IMR-90 (cell line): ENCODE data around the gene MRPL11. TPM values are rescaled to one million over a fixed set of nuclear protein-coding genes. Genes with fewer than 3 reads are reported as not detected.

Experiments
- ATAC-seq: fragments of 200-7000 bp; cut with Tn5 transposase; 2 replicates; pipeline ENCODE4 v1.9.1; 2020; ENCODE audit warnings: low read depth, mild to moderate bottlenecking, moderate library complexity
- BruUV-seq: library from RNA; stranded (reverse); fragments of 400-500 nt; replicated peaks from 2 replicates; lab custom pipeline; 2021; lab: Mats Ljungman, UMichigan
- CTCF ChIA-PET: fragments of 300-600 bp; formaldehyde crosslinking; extraction: SDS; loops from one replicate; lab custom pipeline; 2021; ENCODE audit warnings: antibody characterized with exemption; lab: Yijun Ruan, JAX
- POLR2A ChIA-PET: fragments of 300-600 bp; sonication (Branson Sonifier 250); formaldehyde crosslinking; loops from one replicate; lab custom pipeline; 2022; ENCODE audit warnings: antibody characterized with exemption; ENCODE audit not compliant: unreplicated experiment; lab: Charles Lee
- DNase-seq: peaks from one replicate; pipeline ENCODE4 v3.0.0; 2013
- H2AFZ ChIP-seq: replicated peaks from 2 replicates; pipeline ENCODE3; 2013; ENCODE audit warnings: low read length, mild to moderate bottlenecking; ENCODE audit not compliant: poor library complexity
- H2AK5ac ChIP-seq: 2 replicates; pipeline ENCODE4 v1.6.1; 2013; ENCODE audit warnings: low read depth, low read length, inconsistent platforms
- H2AK9ac ChIP-seq: replicated peaks from 2 replicates; pipeline ENCODE3; 2013; ENCODE audit warnings: mild to moderate bottlenecking, low read depth, low read length, moderate library complexity; ENCODE audit not compliant: poor library complexity
- H2BK120ac ChIP-seq: 2 replicates; pipeline ENCODE4 v1.6.1; 2013; ENCODE audit warnings: low read depth, low read length, inconsistent platforms
- H2BK15ac ChIP-seq: 3 replicates; pipeline ENCODE4 v1.6.1; 2013; ENCODE audit warnings: low read depth, low read length, inconsistent platforms
- H2BK20ac ChIP-seq: 2 replicates; pipeline ENCODE4 v1.6.1; 2013; ENCODE audit warnings: low read depth, mild to moderate bottlenecking, inconsistent platforms, low read length, moderate library complexity
- H2BK5ac ChIP-seq: 2 replicates; pipeline ENCODE4 v1.6.1; 2013; ENCODE audit warnings: mild to moderate bottlenecking, low read depth, low read length, inconsistent platforms; ENCODE audit not compliant: poor library complexity, severe bottlenecking
- H3K14ac ChIP-seq: replicated peaks from 2 replicates; pipeline ENCODE4 v1.6.1; 2013; ENCODE audit warnings: low read depth, low read length, inconsistent platforms
- H3K18ac ChIP-seq: 2 replicates; pipeline ENCODE4 v1.6.1; 2013; ENCODE audit warnings: low read depth, low read length, control low read depth
- H3K23ac ChIP-seq: 2 replicates; pipeline ENCODE4 v1.6.1; 2013; ENCODE audit warnings: low read depth, low read length, inconsistent platforms
- H3K27ac ChIP-seq: 2 replicates; pipeline ENCODE4 v1.5.1; 2013; ENCODE audit warnings: mild to moderate bottlenecking, control low read depth, low read length; ENCODE audit not compliant: insufficient read depth
- H3K27me3 ChIP-seq: 2 replicates; pipeline ENCODE4 v1.6.1; 2013; ENCODE audit warnings: low read length; ENCODE audit not compliant: control insufficient read depth, insufficient read depth
- H3K36me3 ChIP-seq: 2 replicates; pipeline ENCODE4 v1.6.1; 2013; ENCODE audit warnings: low read length, mixed read lengths; ENCODE audit not compliant: control insufficient read depth, insufficient read depth
- H3K4ac ChIP-seq: 2 replicates; pipeline ENCODE4 v1.6.1; 2013; ENCODE audit warnings: low read depth, low read length, inconsistent platforms
- H3K4me1 ChIP-seq: 2 replicates; pipeline ENCODE4 v1.6.1; 2013; ENCODE audit warnings: low read length, mixed read lengths; ENCODE audit not compliant: control insufficient read depth, insufficient read depth
- H3K4me2 ChIP-seq: 2 replicates; pipeline ENCODE4 v1.6.1; 2013; ENCODE audit warnings: low read depth, mild to moderate bottlenecking, control low read depth, low read length, moderate library complexity
- H3K4me3 ChIP-seq: 2 replicates; pipeline ENCODE4 v1.5.1; 2013; ENCODE audit warnings: low read depth, mild to moderate bottlenecking, control low read depth, low read length, moderate library complexity; ENCODE audit not compliant: insufficient read depth
- H3K56ac ChIP-seq: 2 replicates; pipeline ENCODE4 v1.6.1; 2013; ENCODE audit warnings: low read length, inconsistent platforms; ENCODE audit not compliant: insufficient read depth; ENCODE audit errors: extremely low read depth
- H3K79me1 ChIP-seq, 2 experiments: 2 replicates each; pipeline ENCODE4 v1.6.1; 2013; ENCODE audit warnings: low read length in 2 of 2, inconsistent platforms in 1 of 2, low read depth in 1 of 2
- H3K9ac ChIP-seq: 2 replicates; pipeline ENCODE4 v1.6.1; 2013; ENCODE audit warnings: low read depth, low read length, control low read depth
- H3K9me1 ChIP-seq: 2 replicates; pipeline ENCODE4 v1.6.1; 2013; ENCODE audit warnings: low read length, inconsistent platforms; ENCODE audit not compliant: insufficient read depth
- H3K9me3 ChIP-seq: 2 replicates; pipeline ENCODE4 v1.6.1; 2013; ENCODE audit warnings: low read length; ENCODE audit not compliant: control insufficient read depth, insufficient read depth
- H4K20me1 ChIP-seq: 2 replicates; pipeline ENCODE4 v1.6.1; 2013; ENCODE audit warnings: low read length, inconsistent platforms; ENCODE audit not compliant: insufficient read depth
- H4K5ac ChIP-seq: 2 replicates; pipeline ENCODE4 v1.6.1; 2013; ENCODE audit warnings: mild to moderate bottlenecking, low read depth, low read length, control low read depth
- H4K8ac ChIP-seq, 2 experiments: 2 replicates each; pipeline ENCODE4 v1.6.1; 2013; ENCODE audit warnings: low read depth in 2 of 2, low read length in 2 of 2, control low read depth in 1 of 2, inconsistent platforms in 1 of 2
- H4K91ac ChIP-seq: 2 replicates; pipeline ENCODE4 v1.6.1; 2013; ENCODE audit warnings: low read depth, low read length, inconsistent platforms; ENCODE audit not compliant: insufficient read depth
- BHLHE40 ChIP-seq: fragments of 150-350 bp; IDR thresholded peaks from 2 replicates; pipeline ENCODE4 v1.6.1; 2016; ENCODE audit warnings: mild to moderate bottlenecking, low read depth, low read length
- CEBPB ChIP-seq: IDR thresholded peaks from 2 replicates; pipeline ENCODE4 v1.6.1; 2012; ENCODE audit warnings: low read depth, low read length, improper control_type of control experiment
- CHD1 ChIP-seq: IDR thresholded peaks from 2 replicates; pipeline ENCODE4 v1.6.1; 2012; ENCODE audit warnings: low read depth, low read length, improper control_type of control experiment
- FOS ChIP-seq: fragments of 150-350 bp; IDR thresholded peaks from 2 replicates; pipeline ENCODE4 v1.6.1; 2016; ENCODE audit warnings: low read depth, low read length
- MAFK ChIP-seq: IDR thresholded peaks from 2 replicates; pipeline ENCODE4 v1.6.1; 2012; ENCODE audit warnings: low read depth, low read length, improper control_type of control experiment
- MAZ ChIP-seq: IDR thresholded peaks from 2 replicates; pipeline ENCODE4 v1.6.1; 2012; ENCODE audit warnings: low read depth, mild to moderate bottlenecking, low read length, improper control_type of control experiment, moderate library complexity, borderline replicate concordance
- NFE2L2 ChIP-seq: fragments of 150-350 bp; IDR thresholded peaks from 2 replicates; pipeline ENCODE4 v1.6.1; 2016; ENCODE audit warnings: low read depth, mild to moderate bottlenecking, low read length
- POLR2A ChIP-seq: IDR thresholded peaks from 2 replicates; pipeline ENCODE4 v1.6.1; 2012; ENCODE audit warnings: mild to moderate bottlenecking, low read depth, low read length
- RAD21 ChIP-seq: IDR thresholded peaks from 2 replicates; pipeline ENCODE4 v1.6.1; 2012; ENCODE audit warnings: low read length, improper control_type of control experiment
- RFX5 ChIP-seq: IDR thresholded peaks from 2 replicates; pipeline ENCODE4 v1.8.0; 2012; ENCODE audit warnings: low read depth, mild to moderate bottlenecking, low read length, moderate library complexity
- SMC3 ChIP-seq: fragments of 150-350 bp; IDR thresholded peaks from 2 replicates; pipeline ENCODE4 v1.6.1; 2016; ENCODE audit warnings: low read depth, mild to moderate bottlenecking, antibody characterized with exemption, low read length, moderate library complexity
- WGBS, 2 experiments: methylation state at CpG; one replicate each; pipeline versions ENCODE4 v1.1.5 to v1.1.7; 2013; ENCODE audit warnings: missing lambda C conversion rate in 2 of 2; ENCODE audit not compliant: insufficient read length in 1 of 2; ENCODE audit errors: extremely low coverage in 2 of 2; 5-methylcytosine and 5-hydroxymethylcytosine counted together
- dilution Hi-C: fragments of 300-500 bp; cut with HindIII; formaldehyde crosslinking; loops from one replicate; pipeline ENCODE4 v1.14.3; 2018; ENCODE audit warnings: low sequenced_read_pairs; ENCODE audit not compliant: unreplicated experiment
- in situ Hi-C: fragments of 300-500 bp; cut with MboI; formaldehyde crosslinking; loops from 3 replicates; pipeline ENCODE4 v1.14.3; 2019; ENCODE audit warnings: low sequenced_read_pairs, inconsistent platforms, mixed read lengths
- intact Hi-C: fragments of 100-400 bp; cut with micrococcal nuclease; formaldehyde crosslinking; loops from 2 replicates; pipeline ENCODE4 v1.10.0; 2022
- polyA plus RNA-seq, 3 experiments: library from polyadenylated mRNA; depleted of rRNA; stranded (reverse); fragments of >200 nt; gene quantifications; 2 replicates each; pipeline ENCODE4 v1.2.3, GENCODE V29; 2012; ENCODE audit warnings: low replicate concordance in 1 of 3
- total RNA-seq: library from RNA; depleted of rRNA; stranded (reverse); fragments of >200 nt; gene quantifications from 2 replicates; pipeline ENCODE4 v1.2.3, GENCODE V29; 2012
- TF ChIP-seq, protein P1 (sequence below): fragments of 150-350 bp; IDR thresholded peaks from 2 replicates; pipeline ENCODE4 v1.6.1; 2016; ENCODE audit warnings: low read depth, mild to moderate bottlenecking, low read length, moderate library complexity, borderline replicate concordance
- TF ChIP-seq, protein P2 (sequence below): conservative IDR thresholded peaks from 2 replicates; pipeline ENCODE4 v1.5.1; 2012; ENCODE audit warnings: mild to moderate bottlenecking, low read depth, low read length, improper control_type of control experiment
- TF ChIP-seq, protein P3 (sequence below): fragments of 150-350 bp; IDR thresholded peaks from 2 replicates; pipeline ENCODE4 v1.6.1; 2017; ENCODE audit warnings: mild to moderate bottlenecking, antibody characterized with exemption, low read length, low read depth

The MRPL11 gene
- total and polyA plus RNA-seq, 2 of the 4 experiments (the other 2 are of a cell fraction): 45.5 to 45.6 TPM

DNA sequence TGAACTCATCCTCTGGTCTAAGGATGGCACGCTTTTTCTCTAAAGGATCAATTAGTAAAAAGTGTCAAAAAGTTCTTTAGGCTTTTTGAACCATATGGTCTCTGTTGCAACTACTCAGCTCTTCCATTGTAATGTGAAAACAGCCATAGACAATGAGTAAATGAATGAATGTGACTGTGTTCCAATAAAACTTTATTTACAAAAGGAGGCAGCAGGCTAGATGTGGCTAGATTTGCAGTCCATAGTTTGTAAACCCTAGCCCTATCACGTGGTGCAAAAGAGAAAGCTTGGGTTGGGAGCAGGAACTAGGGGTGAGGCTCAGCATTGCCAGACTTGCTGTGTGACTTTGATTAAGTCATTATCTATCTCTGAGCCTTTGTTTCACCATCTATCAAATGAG is 23.2 kb downstream of the MRPL11 start:
- WGBS, 2 experiments: 50% methylated on average over 1 of the region's 2 CpGs; no CpG with 5 or more reads in 1 of the 2 experiments
- Histone ChIP-seq H4K91ac (no peak overlapping the region), H4K20me1 (peaks cover 27% of the 10 kb centered on the region), H3K4ac (no peak overlapping the region), H3K14ac (no peak overlapping the region), H4K8ac (no peak overlapping the region), H2AK9ac (no peak overlapping the region), H2BK120ac (no peak overlapping the region), H3K4me1 (peaks cover 3% of the 10 kb centered on the region; the same call in 1 of the 2 replicates), H3K23ac (no peak overlapping the region), H2AK5ac (no peak overlapping the region), H3K4me3 (no peak overlapping the region), H2AFZ (no peak overlapping the region), H3K9ac (no peak overlapping the region), H2BK20ac (no peak overlapping the region), H3K18ac (no peak overlapping the region), H3K36me3 (no peaks in the 10 kb centered on the region), H3K9me3 (no peaks in the 10 kb centered on the region), H4K5ac (no peak overlapping the region), H3K4me2 (no peak overlapping the region), H3K27me3 (peaks cover 5% of the 10 kb centered on the region), H2BK15ac (no peak overlapping the region), H3K27ac (no peak overlapping the region), H3K79me1 (peaks cover 0 to 46% of the 10 kb centered on the region in 2 experiments; a peak in 2 of 4 replicates), H3K56ac (no peak overlapping the region), H3K9me1 (peaks cover 33% of the 10 kb centered on the region), H2BK5ac (no peak overlapping the region)
- DNase-seq (no peak), ATAC-seq (no peak)
- ChIA-PET CTCF (interaction anchor here (0.6 kb wide), 1 partner anchor 23 kb away, joined by 3 read pairs; the partner anchor contains the start of gene MRPL11), POLR2A (no interaction called here)
- intact Hi-C loops (no loop called here), dilution Hi-C loops (no loop called here), in situ Hi-C loops (no loop called here)
- TF ChIP-seq RAD21 (no peak), CHD1 (no peak), SMC3 (no peak), CEBPB (no peak), MAFK (no peak), RFX5 (no peak), FOS (no peak), POLR2A (no peak), NFE2L2 (no peak), MAZ (no peak), BHLHE40 (no peak)
- TF ChIP-seq, protein P1, sequence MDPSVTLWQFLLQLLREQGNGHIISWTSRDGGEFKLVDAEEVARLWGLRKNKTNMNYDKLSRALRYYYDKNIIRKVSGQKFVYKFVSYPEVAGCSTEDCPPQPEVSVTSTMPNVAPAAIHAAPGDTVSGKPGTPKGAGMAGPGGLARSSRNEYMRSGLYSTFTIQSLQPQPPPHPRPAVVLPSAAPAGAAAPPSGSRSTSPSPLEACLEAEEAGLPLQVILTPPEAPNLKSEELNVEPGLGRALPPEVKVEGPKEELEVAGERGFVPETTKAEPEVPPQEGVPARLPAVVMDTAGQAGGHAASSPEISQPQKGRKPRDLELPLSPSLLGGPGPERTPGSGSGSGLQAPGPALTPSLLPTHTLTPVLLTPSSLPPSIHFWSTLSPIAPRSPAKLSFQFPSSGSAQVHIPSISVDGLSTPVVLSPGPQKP: no peak
- TF ChIP-seq, protein P2, sequence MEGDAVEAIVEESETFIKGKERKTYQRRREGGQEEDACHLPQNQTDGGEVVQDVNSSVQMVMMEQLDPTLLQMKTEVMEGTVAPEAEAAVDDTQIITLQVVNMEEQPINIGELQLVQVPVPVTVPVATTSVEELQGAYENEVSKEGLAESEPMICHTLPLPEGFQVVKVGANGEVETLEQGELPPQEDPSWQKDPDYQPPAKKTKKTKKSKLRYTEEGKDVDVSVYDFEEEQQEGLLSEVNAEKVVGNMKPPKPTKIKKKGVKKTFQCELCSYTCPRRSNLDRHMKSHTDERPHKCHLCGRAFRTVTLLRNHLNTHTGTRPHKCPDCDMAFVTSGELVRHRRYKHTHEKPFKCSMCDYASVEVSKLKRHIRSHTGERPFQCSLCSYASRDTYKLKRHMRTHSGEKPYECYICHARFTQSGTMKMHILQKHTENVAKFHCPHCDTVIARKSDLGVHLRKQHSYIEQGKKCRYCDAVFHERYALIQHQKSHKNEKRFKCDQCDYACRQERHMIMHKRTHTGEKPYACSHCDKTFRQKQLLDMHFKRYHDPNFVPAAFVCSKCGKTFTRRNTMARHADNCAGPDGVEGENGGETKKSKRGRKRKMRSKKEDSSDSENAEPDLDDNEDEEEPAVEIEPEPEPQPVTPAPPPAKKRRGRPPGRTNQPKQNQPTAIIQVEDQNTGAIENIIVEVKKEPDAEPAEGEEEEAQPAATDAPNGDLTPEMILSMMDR: no peak
- TF ChIP-seq, protein P3, sequence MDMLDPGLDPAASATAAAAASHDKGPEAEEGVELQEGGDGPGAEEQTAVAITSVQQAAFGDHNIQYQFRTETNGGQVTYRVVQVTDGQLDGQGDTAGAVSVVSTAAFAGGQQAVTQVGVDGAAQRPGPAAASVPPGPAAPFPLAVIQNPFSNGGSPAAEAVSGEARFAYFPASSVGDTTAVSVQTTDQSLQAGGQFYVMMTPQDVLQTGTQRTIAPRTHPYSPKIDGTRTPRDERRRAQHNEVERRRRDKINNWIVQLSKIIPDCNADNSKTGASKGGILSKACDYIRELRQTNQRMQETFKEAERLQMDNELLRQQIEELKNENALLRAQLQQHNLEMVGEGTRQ: no peak
- no TSS peak for BruUV-seq
